ENCODE data around the gene CCNA2. TPM values are rescaled to one million over a fixed set of nuclear protein-coding genes. Genes with fewer than 3 reads are reported as not detected.

The CCNA2 gene
- polyA plus RNA-seq (2011; rRNA removed), result 44.2 and 51.0 TPM in 2 replicates
- polyA plus RNA-seq (2012; cell fraction: cytosol; rRNA removed), result 25.3 and 29.7 TPM in 2 replicates
- 19.0 and 24.0 TPM in 2 replicates for polyA plus RNA-seq (2012; cell fraction: nucleus; rRNA removed)
- polyA plus RNA-seq (2017; fragmentation: RNase III; extraction: RNeasy Plus Mini Kit Qiagen cat#74134 plus additional on column Dnase treatment), result 33.2 to 36.8 TPM (median 34.9 TPM) in 3 replicates
- 13.6 and 16.0 TPM in 2 replicates for polyA minus RNA-seq (2011; rRNA and poly(A)+ RNA removed)

GRCh38 chr4:121823505-121824170 is at the start of gene CCNA2:
CCNA2 (minus strand) TSS chr4:121823883; CDS start chr4:121823628, 255 bp downstream.
- no peak for FAIRE-seq
- CTCF ChIA-PET, result interaction anchor here (0.7 kb wide), 1 partner anchor 889 kb away, joined by 3 read pairs; no protein-coding TSS in a partner anchor
- Histone ChIP-seq H3K9me3 (no peaks in the 10 kb centered on the region), H3K4me3 (peak within 1 kb of the TSS; percentile 91), H3K4me2 (peak within 1 kb of the TSS; percentile 88), H3K27ac (peak within 1 kb of the TSS; percentile 70 to 93), H3K4me1 (peaks cover 36% of the 10 kb centered on the region; the same call in 2 of the 3 replicates)
- peak; percentile 94 to 97 for ATAC-seq
- TF ChIP-seq HES2 (IDR thresholded peaks at IDR 0.05), result no peak
- peak; percentile 75 for TF ChIP-seq MAX (IDR thresholded peaks at IDR 0.05)
- peak; percentile 81; the same call in 1 of the 2 replicates for TF ChIP-seq HDAC2 (IDR thresholded peaks at IDR 0.05)
- no peak for TF ChIP-seq ZSCAN20 (CRISPR knock-in tag; IDR thresholded peaks at IDR 0.05)
- no peak for TF ChIP-seq ESRRA (IDR thresholded peaks at IDR 0.05; ENCODE audit: borderline replicate concordance, low read length)
- TF ChIP-seq EP300 (IDR thresholded peaks at IDR 0.05), result no peak
- 0 out of 3 replicates have a peak, but pooled peaks have one; percentile 61 for TF ChIP-seq BCL3 (IDR thresholded peaks at IDR 0.05)
- peak in 1 of 2 experiments; percentile 45; a peak in 1 of 4 replicates for TF ChIP-seq CEBPB (IDR thresholded peaks at IDR 0.05)
- no peak for TF ChIP-seq HEYL (CRISPR knock-in tag; IDR thresholded peaks at IDR 0.05)
- TF ChIP-seq MYC (IDR thresholded peaks at IDR 0.05; ENCODE audit: borderline replicate concordance, low read length), result 0 out of 2 replicates have a peak, but pooled peaks have one; percentile 24
- peak; percentile 34; the same call in 1 of the 2 replicates for TF ChIP-seq KDM1A (IDR thresholded peaks at IDR 0.05; ENCODE audit: low read depth)
- peak in 1 of 2 experiments; percentile 67; a peak in 2 of 5 replicates for TF ChIP-seq JUN (IDR thresholded peaks at IDR 0.05)
- peak; percentile 93 for TF ChIP-seq KDM5A (IDR thresholded peaks at IDR 0.05)
- DNase-seq (ENCODE audit: low read depth in 1 of 2, low spot score in 1 of 2), result peak; percentile 82 to 96
- WGBS (ENCODE audit: missing lambda C conversion rate), result 0% methylated on average over 6 of the region's 63 CpGs
- POLR2A ChIA-PET, result interaction anchor here (0.6 to 1.1 kb wide), 2 partner anchors 34 to 443 kb away, joined by 3 to 6 read pairs; no protein-coding TSS in a partner anchor

DNA sequence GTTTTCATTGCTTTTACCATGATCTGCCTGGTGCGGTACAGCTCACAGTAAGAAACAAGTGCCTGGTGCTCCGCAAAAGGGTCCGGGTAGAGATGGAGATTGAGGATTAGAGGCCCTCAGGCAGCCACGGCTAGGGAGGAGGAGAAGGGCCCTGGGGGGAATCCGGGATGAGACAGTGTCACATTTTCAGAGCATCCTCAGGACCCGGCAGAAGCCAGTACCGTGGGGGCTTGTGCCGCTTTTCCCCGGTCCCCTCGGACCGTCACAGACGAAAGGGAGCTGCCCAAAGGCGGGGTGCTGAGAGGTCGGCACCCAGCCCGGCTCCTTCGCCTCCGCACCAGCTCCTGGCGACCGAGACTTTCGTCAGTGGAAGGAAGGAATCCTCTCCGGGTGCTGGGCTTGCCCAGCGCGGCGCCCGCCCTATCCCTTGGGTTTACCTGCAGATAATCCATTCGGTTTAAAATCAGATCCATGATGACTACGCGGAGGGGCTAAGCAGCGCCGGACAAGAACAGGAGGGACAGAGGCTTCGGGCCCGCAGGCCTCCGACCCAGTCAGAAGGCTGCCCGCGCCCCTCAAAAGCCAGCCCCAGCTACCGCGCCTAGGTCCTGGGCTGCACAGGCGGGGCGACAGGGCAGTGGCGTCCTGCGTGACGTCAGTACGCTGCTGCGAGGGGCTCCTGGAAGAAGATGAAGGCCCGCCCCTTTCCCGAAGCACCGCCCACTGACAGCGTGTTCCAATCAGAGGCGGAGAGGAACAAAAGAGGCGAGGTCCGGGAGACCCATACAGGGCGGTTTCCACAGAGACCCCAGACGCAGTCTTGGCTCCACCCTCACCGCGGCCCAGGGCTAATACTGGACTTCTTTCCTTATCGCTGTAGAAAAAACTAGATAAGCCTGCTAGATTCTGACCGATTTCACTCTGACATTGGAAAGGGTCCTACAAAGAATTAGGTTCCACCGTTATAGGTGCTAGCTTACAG is 46.4 kb upstream of the CCNA2 start, which contains the start of gene BBS7:
BBS7 (minus strand) TSS at position 634 of the 982 bp plus-strand sequence; CDS start at position 473, 161 bp downstream.
- WGBS (ENCODE audit: missing lambda C conversion rate), result 4% methylated on average over 15 of the region's 58 CpGs

More for the DNA sequence above, 46.4 kb upstream of the CCNA2 start, which contains the start of gene BBS7:
- peak; percentile 72 to 92 for DNase-seq (ENCODE audit: low read depth in 1 of 2, low spot score in 1 of 2)
- peaks cover 7% of the 10 kb centered on the region; the same call in 2 of the 3 replicates for H3K4me1 ChIP-seq
- FAIRE-seq, result no peak
- ATAC-seq, result peak; percentile 98 to 99
- H3K9me3 ChIP-seq, result no peaks in the 10 kb centered on the region
- ChIA-PET CTCF (no interaction called here), POLR2A (no interaction called here)
- peak within 1 kb of the TSS; percentile 89 for H3K4me2 ChIP-seq
- peak within 1 kb of the TSS; percentile 84 for H3K4me3 ChIP-seq
- peak within 1 kb of the TSS; percentile 82 to 89 for H3K27ac ChIP-seq
- peak; percentile 93 for TF ChIP-seq POLR2A (IDR thresholded peaks at IDR 0.05; ENCODE audit: low read length)
- TF ChIP-seq JUN (IDR thresholded peaks at IDR 0.05), result peak in 1 of 2 experiments; percentile 54; a peak in 1 of 5 replicates
- no peak for TF ChIP-seq CHD4 (IDR thresholded peaks at IDR 0.05; ENCODE audit: borderline replicate concordance)
- TF ChIP-seq PHF8 (IDR thresholded peaks at IDR 0.05; ENCODE audit: borderline replicate concordance, low read depth), result peak; percentile 53
- TF ChIP-seq E2F6 (IDR thresholded peaks at IDR 0.05; ENCODE audit: borderline replicate concordance, low read depth), result no peak
- 0 out of 2 replicates have a peak, but pooled peaks have one; percentile 23 for TF ChIP-seq MAX (IDR thresholded peaks at IDR 0.05)
- peak; percentile 67; the same call in 1 of the 3 replicates for TF ChIP-seq BCL3 (IDR thresholded peaks at IDR 0.05)
- TF ChIP-seq RAD21 (conservative IDR thresholded peaks at IDR 0.05 in 1 of 2, IDR thresholded peaks at IDR 0.05 in 1 of 2), result no peak
- no peak for TF ChIP-seq RCOR1 (IDR thresholded peaks at IDR 0.05; ENCODE audit: low read depth, low read length)

All from A549 (cell line).